HG03442 (cell line): Measurements from ENCODE around the gene LDLRAD3.
"Not testable (repeated sequence)": the region's sequence is repeated elsewhere in the genome, so short reads cannot be mapped to it uniquely, and the experiment has no call there.

Source experiments
- ATAC-seq: cut with Tn5 transposase; IDR thresholded peaks from one replicate; pipeline ENCODE4 v1.9.1; 2021; ENCODE audit warnings: mild to moderate bottlenecking, moderate library complexity; ENCODE audit not compliant: unreplicated experiment

LDLRAD3 gene

GRCh38 chr11:36156161-36156816 lies 212.4 kb downstream of the LDLRAD3 start:
- no peak for ATAC-seq

- no peak for ATAC-seq
Observed at GRCh38 chr11:36156817-36157519, 213.1 kb downstream of the LDLRAD3 start.

GRCh38 chr11:36160091-36160490 lies 216.2 kb downstream of the LDLRAD3 start:
- no peak for ATAC-seq

GRCh38 chr11:36161572-36161971 lies 217.7 kb downstream of the LDLRAD3 start:
- ATAC-seq, result no peak

GRCh38 chr11:36162006-36162882 lies 218.4 kb downstream of the LDLRAD3 start:
- no peak for ATAC-seq

- ATAC-seq, result no peak
Observed at GRCh38 chr11:36162883-36163434, 219.1 kb downstream of the LDLRAD3 start.

- no peak for ATAC-seq
Observed at GRCh38 chr11:36164506-36165250, 220.8 kb downstream of the LDLRAD3 start.

- no peak for ATAC-seq
Observed at GRCh38 chr11:36165621-36166397, 221.9 kb downstream of the LDLRAD3 start.

GRCh38 chr11:36167073-36167472 lies 223.2 kb downstream of the LDLRAD3 start:
- no peak for ATAC-seq

GRCh38 chr11:36167729-36168128 lies 223.9 kb downstream of the LDLRAD3 start:
- ATAC-seq, result no peak

- no peak for ATAC-seq
Observed at GRCh38 chr11:36177836-36178235, 234.0 kb downstream of the LDLRAD3 start.

GRCh38 chr11:36186340-36187175 lies 242.7 kb downstream of the LDLRAD3 start:
- ATAC-seq, result no peak

GRCh38 chr11:36187622-36188021 lies 243.8 kb downstream of the LDLRAD3 start:
- ATAC-seq, result no peak

- not testable (repeated sequence) for ATAC-seq
Observed at GRCh38 chr11:36189735-36190134, 245.9 kb downstream of the LDLRAD3 start.

GRCh38 chr11:36191941-36192340 lies 248.1 kb downstream of the LDLRAD3 start:
- ATAC-seq, result no peak

GRCh38 chr11:36192425-36193289 lies 248.8 kb downstream of the LDLRAD3 start:
- ATAC-seq, result no peak

- ATAC-seq, result no peak
Observed at GRCh38 chr11:36193290-36193619, 249.4 kb downstream of the LDLRAD3 start.

GRCh38 chr11:36193721-36194120 lies 249.9 kb downstream of the LDLRAD3 start:
- no peak for ATAC-seq
